Left renal pelvis (tissue), 4 donors: ENCODE data around the gene STAT5B. TPM values are rescaled to one million over a fixed set of nuclear protein-coding genes. Genes with fewer than 3 reads are reported as not detected.
"Not testable (repeated sequence)": the region's sequence is repeated elsewhere in the genome, so short reads cannot be mapped to it uniquely, and the experiment has no call there.

Experiments
- DNase-seq, 4 donors: peaks; one replicate each; pipeline ENCODE4 v3.0.0-alpha.2; 2013; ENCODE audit warnings: low read depth in 4 of 4, low spot score in 3 of 4
- polyA plus RNA-seq, 4 donors: library from polyadenylated mRNA; unstranded; fragments of 120-200 nt; gene quantifications; one replicate each; pipeline ENCODE4 v1.2.1, GENCODE V29; 2013; ENCODE audit not compliant: insufficient read length in 4 of 4

Gene STAT5B
- polyA plus RNA-seq, 4 donors, result 37.1 to 57.3 (median 43.8) TPM

- no peak for DNase-seq
Observed at GRCh38 chr17:42241871-42242270, 34.3 kb downstream of the STAT5B start.

- not testable (repeated sequence) for DNase-seq
Observed at GRCh38 chr17:42240863-42241262, 35.3 kb downstream of the STAT5B start.

GRCh38 chr17:42240201-42240600 lies 36.0 kb downstream of the STAT5B start:
- no peak for DNase-seq

- DNase-seq, result not testable (repeated sequence)
Observed at GRCh38 chr17:42239576-42239975, 36.6 kb downstream of the STAT5B start.

- no peak for DNase-seq
Observed at GRCh38 chr17:42236760-42237159, 39.4 kb downstream of the STAT5B start.

GRCh38 chr17:42233994-42234393 lies 42.2 kb downstream of the STAT5B start:
- DNase-seq, result no peak

GRCh38 chr17:42233156-42233555 lies 43.0 kb downstream of the STAT5B start:
- no peak for DNase-seq

GRCh38 chr17:42230225-42230624 lies 46.0 kb downstream of the STAT5B start:
- no peak for DNase-seq

- DNase-seq, result no peak
Observed at GRCh38 chr17:42227849-42228700, 48.1 kb downstream of the STAT5B start.

- DNase-seq, result no peak
Observed at GRCh38 chr17:42225646-42226045, 50.5 kb downstream of the STAT5B start.

GRCh38 chr17:42224651-42225050 lies 51.5 kb downstream of the STAT5B start:
- DNase-seq, result no peak

- no peak for DNase-seq
Observed at GRCh38 chr17:42221886-42222745, 54.1 kb downstream of the STAT5B start.

- DNase-seq, result not testable (repeated sequence)
Observed at GRCh38 chr17:42219280-42219679, 56.9 kb downstream of the STAT5B start.

GRCh38 chr17:42214156-42214555 lies 62.0 kb downstream of the STAT5B start:
- DNase-seq, result no peak

GRCh38 chr17:42212382-42212781 lies 63.8 kb downstream of the STAT5B start:
- no peak for DNase-seq

- not testable (repeated sequence) for DNase-seq
Observed at GRCh38 chr17:42211921-42212341, 64.3 kb downstream of the STAT5B start.

GRCh38 chr17:42210046-42210445 lies 66.1 kb downstream of the STAT5B start:
- DNase-seq, result no peak

GRCh38 chr17:42206153-42206612 lies 70.0 kb downstream of the STAT5B start:
- DNase-seq, result not testable (repeated sequence)

- no peak for DNase-seq
Observed at GRCh38 chr17:42203354-42203753, 72.8 kb downstream of the STAT5B start.

- no peak for DNase-seq
Observed at GRCh38 chr17:42202696-42203095, 73.5 kb downstream of the STAT5B start.

- no peak for DNase-seq
Observed at GRCh38 chr17:42202159-42202558, 74.0 kb downstream of the STAT5B start.

GRCh38 chr17:42201458-42201772 lies 74.8 kb downstream of the STAT5B start:
- DNase-seq, result no peak
